DND-41 (cell line): ENCODE results near the gene CCDC178.

Experiments
- CTCF ChIP-seq: IDR thresholded peaks from 2 replicates; pipeline ENCODE4 v1.5.1; 2012; ENCODE audit warnings: borderline replicate concordance, low read length, moderate library complexity, mild to moderate bottlenecking; ENCODE audit not compliant: poor library complexity, severe bottlenecking; ENCODE audit errors: extremely low read depth
- EZH2 ChIP-seq: IDR thresholded peaks from 3 replicates; pipeline ENCODE4 v1.6.1; 2012; ENCODE audit warnings: borderline replicate concordance, low read depth, mild to moderate bottlenecking, moderate library complexity, low read length, inconsistent platforms; ENCODE audit not compliant: severe bottlenecking

GRCh38 chr18:33288082-33288716 is 152.3 kb downstream of the CCDC178 start:
- no peak for TF ChIP-seq EZH2
- no peak for TF ChIP-seq CTCF
